HepG2 (cell line): Measurements from ENCODE around the gene CAMTA1. TPM values are rescaled to one million over a fixed set of nuclear protein-coding genes. Genes with fewer than 3 reads are reported as not detected.

Experiments used
- ATAC-seq: fragments of 200-7000 bp; cut with Tn5 transposase; 3 replicates; pipeline ENCODE4 v1.9.1; 2020; ENCODE audit warnings: mild to moderate bottlenecking, moderate library complexity
- BruUV-seq: library from RNA; stranded (reverse); fragments of 400-500 nt; replicated peaks from 2 replicates; lab custom pipeline; 2021; lab: Mats Ljungman, UMichigan
- CTCF ChIA-PET: fragments of 300-600 bp; formaldehyde crosslinking; extraction: SDS; loops from one replicate; lab custom pipeline; 2021; ENCODE audit warnings: low total read pairs, inconsistent platforms, low intra/inter-chr PET ratio; lab: Yijun Ruan, JAX
- POLR2A ChIA-PET: fragments of 350-600 bp; sonication (Branson Sonifier 250); formaldehyde crosslinking; loops from one replicate; lab custom pipeline; 2020; ENCODE audit warnings: antibody characterized with exemption, inconsistent platforms; lab: Yijun Ruan, JAX
- DNase-seq: peaks from one replicate; pipeline ENCODE4 v3.0.0-alpha.2; 2015; ENCODE audit warnings: low spot score
- FAIRE-seq: peaks from 3 replicates; lab custom pipeline; 2011; peaks lifted over from hg19 to GRCh38; lab: Jason Lieb, UNC
- H2AFZ ChIP-seq: one replicate; pipeline ENCODE4 v1.6.1; 2011; ENCODE audit warnings: low read length, inconsistent platforms
- H3K27ac ChIP-seq: fragments of 300-600 bp; 3 replicates; pipeline ENCODE4 v1.8.0; 2011; ENCODE audit warnings: mixed run types, mild to moderate bottlenecking, mixed read lengths, low read length, inconsistent platforms; ENCODE audit not compliant: insufficient read depth; ENCODE audit errors: extremely low read length
- H3K27me3 ChIP-seq, 2 experiments: fragments of 200-600 bp in 1 of 2; 2 replicates in 1 of 2; 3 replicates in 1 of 2; pipeline versions ENCODE4 v1.6.0 to v1.8.0; 2011; ENCODE audit warnings: low read length in 2 of 2, mild to moderate bottlenecking in 2 of 2, moderate library complexity in 2 of 2, inconsistent platforms in 1 of 2; ENCODE audit not compliant: insufficient read depth in 2 of 2, control insufficient read depth in 1 of 2
- H3K36me3 ChIP-seq, 2 experiments: fragments of 200-600 bp in 1 of 2; replicated peaks in 1 of 2; 2 replicates in 1 of 2; 3 replicates in 1 of 2; pipeline versions ENCODE4 v1.5.1 to v1.8.0; 2011; ENCODE audit warnings: low read length in 2 of 2, inconsistent platforms in 1 of 2; ENCODE audit not compliant: insufficient read depth in 2 of 2, control insufficient read depth in 1 of 2
- H3K4me1 ChIP-seq: 2 replicates; pipeline ENCODE4 v1.5.1; 2012; ENCODE audit warnings: low read length, inconsistent platforms; ENCODE audit not compliant: insufficient read depth
- H3K4me2 ChIP-seq: 2 replicates; pipeline ENCODE4 v1.6.0; 2011; ENCODE audit warnings: low read depth, low read length, inconsistent platforms
- H3K4me3 ChIP-seq, 3 experiments: fragments of 200-600 bp in 1 of 3; sonication (generic), shearing (Covaris generic) in 1 of 3; replicated peaks in 1 of 3; 2 replicates each; pipeline ENCODE4 v1.5.1; 2011 to 2016; ENCODE audit warnings: low read length in 3 of 3, inconsistent platforms in 2 of 3, low read depth in 2 of 3, mild to moderate bottlenecking in 2 of 3, control low read depth in 1 of 3, mixed read lengths in 1 of 3; ENCODE audit not compliant: insufficient read depth in 1 of 3
- H3K79me2 ChIP-seq: one replicate; pipeline ENCODE4 v1.6.1; 2011; ENCODE audit warnings: low read length, inconsistent platforms; ENCODE audit not compliant: insufficient read depth
- H3K9ac ChIP-seq: 2 replicates; pipeline ENCODE4 v1.6.0; 2011; ENCODE audit warnings: mild to moderate bottlenecking, low read depth, low read length, inconsistent platforms; ENCODE audit not compliant: insufficient read depth
- H3K9me3 ChIP-seq: 2 replicates; pipeline ENCODE4 v1.5.1; 2012; ENCODE audit warnings: mild to moderate bottlenecking, low read length
- H4K20me1 ChIP-seq: 2 replicates; pipeline ENCODE4 v1.6.0; 2011; ENCODE audit warnings: inconsistent platforms, mild to moderate bottlenecking, low read length, moderate library complexity; ENCODE audit not compliant: insufficient read depth
- GZF1 ChIP-seq: sonication (generic); formaldehyde crosslinking; IDR thresholded peaks from 2 replicates; pipeline ENCODE4 v1.5.1; 2020; ENCODE audit warnings: mild to moderate bottlenecking, missing genetic modification reagents
- NR3C1 ChIP-seq: sonication (generic); formaldehyde crosslinking; IDR thresholded peaks from 2 replicates; pipeline ENCODE4 v1.4.0; 2020; ENCODE audit warnings: missing genetic modification reagents
- RAD21 ChIP-seq: fragments of 450-650 bp; formaldehyde crosslinking; IDR thresholded peaks from 2 replicates; pipeline ENCODE4 v1.5.0; 2020; ENCODE audit warnings: mild to moderate bottlenecking
- RARA ChIP-seq: IDR thresholded peaks from 2 replicates; pipeline ENCODE4 v1.6.1; 2016; ENCODE audit warnings: missing genetic modification reagents, missing compliant biosample characterization
- TGIF2 ChIP-seq: IDR thresholded peaks from 2 replicates; pipeline ENCODE4 v1.6.1; 2016; ENCODE audit warnings: control low read depth, missing compliant biosample characterization
- WIZ ChIP-seq: sonication (generic); formaldehyde crosslinking; IDR thresholded peaks from 2 replicates; pipeline ENCODE4 v1.5.1; 2020; ENCODE audit warnings: mild to moderate bottlenecking, missing genetic modification reagents
- ZMYM2 ChIP-seq: sonication (generic); formaldehyde crosslinking; IDR thresholded peaks from 2 replicates; pipeline ENCODE4 v1.8.0; 2022; ENCODE audit warnings: mild to moderate bottlenecking, missing genetic modification reagents
- ZNF790 ChIP-seq: sonication (generic); formaldehyde crosslinking; IDR thresholded peaks from 2 replicates; pipeline ENCODE4 v1.8.0; 2022; ENCODE audit warnings: missing genetic modification reagents, mild to moderate bottlenecking, borderline replicate concordance
- WGBS: methylation state at CpG from one replicate; pipeline ENCODE4 v1.1.6; 2017; ENCODE audit warnings: low lambda C conversion rate; 5-methylcytosine and 5-hydroxymethylcytosine counted together
- in situ Hi-C: cut with HindIII; loops from 2 replicates; pipeline ENCODE4 v1.10.0; 2017; ENCODE audit warnings: low pct_unique_long_range_greater_than_20kb; ENCODE audit not compliant: extremely low pct_ligation_motif_present
- intact Hi-C: fragments of 100-400 bp; cut with micrococcal nuclease; formaldehyde crosslinking; loops from one replicate; pipeline ENCODE4 v1.10.0; 2022; ENCODE audit not compliant: unreplicated experiment
- polyA plus RNA-seq, 8 experiments: library from polyadenylated mRNA; depleted of rRNA in 3 of 8; stranded (reverse) in 7 of 8; unstranded in 1 of 8; fragments of >200 nt; fragmentation: Illumina TruSeq in 4 of 8; extraction: Trizol in 4 of 8; gene quantifications; 2 replicates each; pipeline versions ENCODE4 v1.2.1 to v1.2.3, GENCODE V29; 2011 to 2016; ENCODE audit warnings: low read depth in 4 of 8, missing spikeins in 1 of 8, mixed read lengths in 1 of 8; ENCODE audit not compliant: insufficient read depth in 1 of 8
- total RNA-seq, 5 experiments: library from RNA; depleted of rRNA; stranded (reverse); fragments of >200 nt; fragmentation: Illumina TruSeq; extraction: Trizol; gene quantifications; 2 replicates each; pipeline ENCODE4 v1.2.3, GENCODE V29; 2016; ENCODE audit warnings: low read depth in 1 of 5
- TF ChIP-seq, protein P1 (sequence below): sonication (generic); formaldehyde crosslinking; IDR thresholded peaks from 2 replicates; pipeline ENCODE4 v1.8.1; 2023; ENCODE audit warnings: mild to moderate bottlenecking, moderate library complexity, missing genetic modification reagents
- TF ChIP-seq, protein P2 (sequence below): sonication (generic); formaldehyde crosslinking; IDR thresholded peaks from 2 replicates; pipeline ENCODE4 v1.5.0; 2020; ENCODE audit warnings: mild to moderate bottlenecking, missing genetic modification reagents, borderline replicate concordance

Gene CAMTA1
- total and polyA plus RNA-seq, 2 of the 13 experiments (the other 11 are each of a cell fraction or from before 2014, with no cell fraction given): 25.0 to 36.4 TPM

DNA sequence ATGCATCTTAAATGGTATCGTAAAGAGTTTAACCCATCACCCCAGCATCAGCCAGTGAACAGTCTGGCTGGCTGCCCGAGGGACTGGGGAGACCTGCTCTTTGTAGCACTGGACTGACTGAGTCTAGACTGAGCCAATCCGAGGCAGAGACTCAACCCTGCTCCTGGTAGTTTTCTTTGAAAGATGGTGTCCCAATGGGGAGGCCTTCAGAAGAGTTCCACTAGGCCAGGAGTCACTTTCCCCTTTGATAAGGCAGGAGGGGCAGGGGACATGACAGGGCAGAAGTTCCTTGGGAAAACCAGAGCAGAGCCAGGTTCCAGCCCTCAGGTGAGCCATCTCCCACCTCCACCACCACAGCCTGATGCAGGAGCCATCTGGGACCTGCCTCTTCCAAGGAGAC, 203.5 kb downstream of the CAMTA1 start:
- no peaks in the 10 kb centered on the region for H4K20me1 ChIP-seq
- 30% methylated on average over 3 of the region's 3 CpGs for WGBS
- FAIRE-seq: no peak
- no peaks in the 10 kb centered on the region for H3K4me1 ChIP-seq
- no peak for ATAC-seq
- no peak for TF ChIP-seq RARA (CRISPR knock-in tag)
- no peak for TF ChIP-seq NR3C1
- TF ChIP-seq, protein P1, sequence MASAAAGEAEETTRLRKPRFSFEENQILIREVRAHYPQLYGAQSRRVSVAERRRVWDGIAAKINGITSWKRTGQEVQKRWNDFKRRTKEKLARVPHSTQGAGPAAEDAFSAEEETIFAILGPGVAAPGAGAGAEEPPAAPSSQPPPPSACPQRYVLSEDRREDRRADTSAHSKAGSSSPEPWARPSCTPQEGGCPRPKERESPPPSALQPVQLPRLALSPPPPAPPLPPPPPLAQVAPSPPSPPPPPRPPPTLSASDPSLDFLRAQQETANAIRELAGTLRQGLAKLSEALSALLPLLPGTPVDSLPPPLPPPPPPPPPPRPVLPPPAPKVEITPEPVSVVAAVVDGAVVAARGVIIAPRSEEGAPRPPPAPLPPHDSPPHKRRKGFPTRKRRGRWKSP: no peak
- TF ChIP-seq ZMYM2 (CRISPR knock-in tag): no peak
- no peak for TF ChIP-seq ZNF790 (CRISPR knock-in tag)
- no peaks in the 10 kb centered on the region for H3K36me3 ChIP-seq
- DNase-seq: no peak
- H3K79me2 ChIP-seq: no peaks in the 10 kb centered on the region
- no peaks in the 10 kb centered on the region for H3K9me3 ChIP-seq
- intact Hi-C loops (no loop called here), in situ Hi-C loops (no loop called here)
- no peak overlapping the region for H3K27ac ChIP-seq
- H3K4me3 ChIP-seq: no peak overlapping the region
- H2AFZ ChIP-seq: no peak overlapping the region
- POLR2A ChIA-PET: no interaction called here
- no peak overlapping the region for H3K9ac ChIP-seq
- peaks cover 0 to 13% of the 10 kb centered on the region in 2 experiments; a peak in 4 of 5 replicates for H3K27me3 ChIP-seq
- H3K4me2 ChIP-seq: no peak overlapping the region
- CTCF ChIA-PET: no interaction called here
- no TSS peak for BruUV-seq

DNA sequence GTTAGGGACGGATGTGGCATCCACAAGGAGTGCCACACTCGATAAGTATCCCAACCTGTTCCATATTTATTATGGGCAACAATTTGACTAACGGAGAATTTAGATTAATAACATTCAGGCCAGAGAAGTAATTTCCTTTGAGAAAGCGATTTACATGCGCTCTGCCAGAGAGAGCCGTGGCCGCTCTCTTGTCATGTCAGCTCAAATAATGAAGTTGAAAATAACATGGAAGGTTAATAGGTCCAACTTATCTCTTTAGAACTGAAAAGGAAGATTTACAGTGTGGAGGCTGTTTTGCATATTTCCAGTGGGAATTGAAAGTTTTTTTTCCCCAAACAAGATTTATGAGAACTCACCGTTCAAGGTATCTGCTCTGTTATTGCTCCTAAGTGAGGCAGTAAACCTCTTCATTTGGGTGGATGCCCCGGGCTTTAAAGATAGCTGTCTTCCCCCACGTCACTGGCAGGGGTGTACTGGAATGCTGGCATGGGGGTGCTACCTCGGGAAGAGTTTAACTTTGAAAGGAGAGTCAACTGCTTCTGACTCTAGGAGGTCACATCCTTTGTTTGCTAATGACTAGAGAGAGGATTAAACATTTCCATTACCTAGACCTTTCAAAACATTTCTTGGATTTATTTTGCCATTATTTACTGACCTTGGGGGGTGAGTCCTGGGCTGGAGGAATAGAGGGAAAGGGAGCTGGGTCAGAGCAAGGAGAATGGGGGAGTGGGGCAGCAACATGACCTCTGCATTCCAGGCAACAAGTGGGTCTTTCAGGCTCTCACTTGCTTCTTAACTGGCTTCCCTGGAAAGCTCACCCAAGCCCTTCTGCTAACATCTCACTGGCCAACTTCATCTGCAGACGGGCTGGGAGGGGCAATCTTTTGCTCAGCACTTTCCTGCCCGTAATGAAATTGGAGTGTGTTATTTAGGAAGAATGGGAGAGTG, 204.2 kb downstream of the CAMTA1 start:
- Histone ChIP-seq H3K9ac (no peak overlapping the region), H3K79me2 (no peaks in the 10 kb centered on the region), H3K27ac (no peak overlapping the region), H3K4me1 (no peaks in the 10 kb centered on the region), H3K4me3 (no peak overlapping the region), H3K27me3 (peaks cover 0 to 13% of the 10 kb centered on the region in 2 experiments; a peak in 4 of 5 replicates), H2AFZ (no peak overlapping the region), H3K9me3 (no peaks in the 10 kb centered on the region), H3K4me2 (no peak overlapping the region), H3K36me3 (no peaks in the 10 kb centered on the region), H4K20me1 (no peaks in the 10 kb centered on the region)
- ChIA-PET CTCF (no interaction called here), POLR2A (no interaction called here)
- in situ Hi-C loops: no loop called here
- DNase-seq (no peak), ATAC-seq (no peak), FAIRE-seq (no peak)
- TF ChIP-seq TGIF2 (CRISPR knock-in tag): no peak
- no peak for TF ChIP-seq GZF1 (CRISPR knock-in tag)
- no peak for TF ChIP-seq RAD21
- TF ChIP-seq WIZ (CRISPR knock-in tag): no peak
- TF ChIP-seq, protein P2, sequence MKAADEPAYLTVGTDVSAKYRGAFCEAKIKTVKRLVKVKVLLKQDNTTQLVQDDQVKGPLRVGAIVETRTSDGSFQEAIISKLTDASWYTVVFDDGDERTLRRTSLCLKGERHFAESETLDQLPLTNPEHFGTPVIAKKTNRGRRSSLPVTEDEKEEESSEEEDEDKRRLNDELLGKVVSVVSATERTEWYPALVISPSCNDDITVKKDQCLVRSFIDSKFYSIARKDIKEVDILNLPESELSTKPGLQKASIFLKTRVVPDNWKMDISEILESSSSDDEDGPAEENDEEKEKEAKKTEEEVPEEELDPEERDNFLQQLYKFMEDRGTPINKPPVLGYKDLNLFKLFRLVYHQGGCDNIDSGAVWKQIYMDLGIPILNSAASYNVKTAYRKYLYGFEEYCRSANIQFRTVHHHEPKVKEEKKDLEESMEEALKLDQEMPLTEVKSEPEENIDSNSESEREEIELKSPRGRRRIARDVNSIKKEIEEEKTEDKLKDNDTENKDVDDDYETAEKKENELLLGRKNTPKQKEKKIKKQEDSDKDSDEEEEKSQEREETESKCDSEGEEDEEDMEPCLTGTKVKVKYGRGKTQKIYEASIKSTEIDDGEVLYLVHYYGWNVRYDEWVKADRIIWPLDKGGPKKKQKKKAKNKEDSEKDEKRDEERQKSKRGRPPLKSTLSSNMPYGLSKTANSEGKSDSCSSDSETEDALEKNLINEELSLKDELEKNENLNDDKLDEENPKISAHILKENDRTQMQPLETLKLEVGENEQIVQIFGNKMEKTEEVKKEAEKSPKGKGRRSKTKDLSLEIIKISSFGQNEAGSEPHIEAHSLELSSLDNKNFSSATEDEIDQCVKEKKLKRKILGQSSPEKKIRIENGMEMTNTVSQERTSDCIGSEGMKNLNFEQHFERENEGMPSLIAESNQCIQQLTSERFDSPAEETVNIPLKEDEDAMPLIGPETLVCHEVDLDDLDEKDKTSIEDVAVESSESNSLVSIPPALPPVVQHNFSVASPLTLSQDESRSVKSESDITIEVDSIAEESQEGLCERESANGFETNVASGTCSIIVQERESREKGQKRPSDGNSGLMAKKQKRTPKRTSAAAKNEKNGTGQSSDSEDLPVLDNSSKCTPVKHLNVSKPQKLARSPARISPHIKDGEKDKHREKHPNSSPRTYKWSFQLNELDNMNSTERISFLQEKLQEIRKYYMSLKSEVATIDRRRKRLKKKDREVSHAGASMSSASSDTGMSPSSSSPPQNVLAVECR (CRISPR knock-in tag): no peak
- no TSS peak for BruUV-seq
- intact Hi-C loops: no loop called here
- 32% methylated on average over 13 of the region's 13 CpGs for WGBS
